ENCODE data around the gene CARD19. TPM values are rescaled to one million over a fixed set of nuclear protein-coding genes. Genes with fewer than 3 reads are reported as not detected.

CARD19 gene
- total and polyA plus RNA-seq, 11 donors: 24.2 to 46.2 (median 30.5) TPM

GRCh38 chr9:93082841-93083411, 13.1 kb upstream of the CARD19 start:
- H3K4me3 ChIP-seq: no peak overlapping the region
- no peak for TF ChIP-seq POLR2A (IDR thresholded peaks at IDR 0.05)
- no peak for TF ChIP-seq CTCF (IDR thresholded peaks at IDR 0.05)
- H3K4me1 ChIP-seq: peaks cover 0 to 14% (median 0%) of the 10 kb centered on the region in 12 donors
- H3K36me3 ChIP-seq: no peaks in the 10 kb centered on the region
- intact Hi-C loops (cut with DNase I): loop anchor here in 1 of 10 donors (10.0 kb wide), 2 partner anchors 68 to 118 kb away; no protein-coding TSS in a partner anchor
- peak overlapping the region in 1 of 12 donors; percentile 18 for H3K27ac ChIP-seq
- H3K27me3 ChIP-seq: no peaks in the 10 kb centered on the region
- H3K9me3 ChIP-seq: no peaks in the 10 kb centered on the region
- DNase-seq (peak in 3 of 5 donors; percentile 15 to 47 (median 22)), ATAC-seq (peak in 1 of 4 donors; percentile 22)
- 66 to 74% (median 70%) methylated on average over 13 to 18 of the region's 18 CpGs for WGBS, 4 donors

GRCh38 chr9:93083592-93084470, 12.2 kb upstream of the CARD19 start:
- Histone ChIP-seq H3K9me3 (no peaks in the 10 kb centered on the region), H3K4me1 (peaks cover 0 to 14% (median 0%) of the 10 kb centered on the region in 12 donors), H3K27me3 (no peaks in the 10 kb centered on the region), H3K36me3 (no peaks in the 10 kb centered on the region), H3K4me3 (no peak overlapping the region), H3K27ac (peak overlapping the region in 1 of 12 donors; percentile 18)
- intact Hi-C loops (cut with DNase I): loop anchor here in 1 of 10 donors (10.0 kb wide), 2 partner anchors 69 to 119 kb away; no protein-coding TSS in a partner anchor
- ATAC-seq: no peak
- 88 to 93% (median 92%) methylated on average over 8 of the region's 8 CpGs for WGBS, 4 donors
- DNase-seq: peak in 3 of 5 donors; percentile 9 to 33 (median 15)
- TF ChIP-seq CTCF (IDR thresholded peaks at IDR 0.05) (no peak), POLR2A (IDR thresholded peaks at IDR 0.05) (no peak)

GRCh38 chr9:93084471-93084881, 11.5 kb upstream of the CARD19 start:
- Histone ChIP-seq H3K27me3 (no peaks in the 10 kb centered on the region), H3K27ac (no peak overlapping the region), H3K36me3 (no peaks in the 10 kb centered on the region), H3K4me1 (peaks cover 0 to 14% (median 0%) of the 10 kb centered on the region in 12 donors), H3K4me3 (no peak overlapping the region), H3K9me3 (no peaks in the 10 kb centered on the region)
- TF ChIP-seq POLR2A (IDR thresholded peaks at IDR 0.05): no peak
- TF ChIP-seq CTCF (IDR thresholded peaks at IDR 0.05): no peak
- 94 to 98% (median 96%) methylated on average over 2 to 6 of the region's 6 CpGs for WGBS, 4 donors
- DNase-seq: peak in 3 of 5 donors; percentile 6 to 52 (median 29)
- intact Hi-C loops (cut with DNase I): loop anchor here in 1 of 10 donors (10.0 kb wide), 2 partner anchors 70 to 120 kb away; no protein-coding TSS in a partner anchor
- ATAC-seq: no peak

- Histone ChIP-seq H3K36me3 (no peaks in the 10 kb centered on the region), H3K4me1 (peaks cover 0 to 14% (median 0%) of the 10 kb centered on the region in 12 donors), H3K9me3 (no peaks in the 10 kb centered on the region), H3K27me3 (no peaks in the 10 kb centered on the region), H3K4me3 (no peak overlapping the region), H3K27ac (no peak overlapping the region)
- WGBS, 4 donors: 85 to 94% (median 88%) methylated on average over 4 of the region's 4 CpGs
- intact Hi-C loops (cut with DNase I): loop anchor here in 1 of 10 donors (10.0 kb wide), 2 partner anchors 71 to 121 kb away; no protein-coding TSS in a partner anchor
- TF ChIP-seq CTCF (IDR thresholded peaks at IDR 0.05) (no peak), POLR2A (IDR thresholded peaks at IDR 0.05) (no peak)
- peak in 1 of 5 donors; percentile 37 for DNase-seq
- ATAC-seq: no peak
Measured at GRCh38 chr9:93085676-93086075, 10.3 kb upstream of the CARD19 start.

Data from heart left ventricle (tissue), 16 donors.